Activated naive CD4-positive, alpha-beta T cell treated with Interleukin-2 at 50 U/mL for 16 hours (primary cell): ENCODE data around the gene LRBA.
A peak's percentile ranks its signal among the peaks of the same experiment; 100 is the strongest.

Source experiments
- DNase-seq: peaks from one replicate; pipeline ENCODE4 v3.0.0-alpha.2; 2020

The LRBA gene

DNA sequence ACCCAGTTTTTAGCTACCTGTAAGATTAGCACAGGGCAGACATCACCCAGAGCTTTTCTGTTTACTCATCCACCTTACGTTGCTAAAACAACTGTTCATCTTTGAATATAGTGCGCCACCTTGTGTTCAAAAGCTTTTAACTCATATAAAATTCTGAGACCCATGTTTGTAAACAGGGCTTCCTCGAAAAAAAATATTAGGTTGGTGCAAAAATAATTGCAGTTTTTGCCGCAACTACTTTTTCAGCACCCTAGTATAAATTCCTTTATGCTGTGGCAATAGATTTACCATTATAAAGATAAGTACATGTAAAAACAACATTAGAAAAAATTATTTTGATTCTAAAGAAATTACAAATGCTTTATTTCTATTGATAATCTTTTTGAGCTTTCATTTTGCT is 147.9 kb downstream of the LRBA start:
- no peak for DNase-seq

- DNase-seq = no peak
Observed at GRCh38 chr4:150863456-150863855, 151.6 kb downstream of the LRBA start.

GRCh38 chr4:150862829-150863228 is 152.3 kb downstream of the LRBA start:
- DNase-seq = no peak

DNA sequence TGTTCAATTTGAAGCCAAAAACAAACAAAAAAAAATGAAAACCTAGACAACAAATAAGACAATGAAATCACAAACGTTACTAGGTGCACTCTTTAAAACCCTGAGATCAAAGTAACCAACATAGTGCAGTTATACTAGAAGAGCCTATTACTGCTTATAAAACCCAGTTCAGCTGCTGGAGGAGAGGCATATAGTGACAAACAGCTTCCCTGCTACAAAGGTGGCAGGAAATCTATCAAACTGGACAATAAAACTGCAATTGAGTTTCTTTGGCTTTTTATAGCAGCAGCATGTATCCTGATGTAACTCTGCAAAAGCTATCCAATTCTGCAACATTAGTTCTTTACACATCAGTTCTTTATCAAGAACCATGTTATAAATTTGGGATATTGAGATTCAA is 155.6 kb downstream of the LRBA start:
- no peak for DNase-seq

GRCh38 chr4:150855981-150856510 is 159.0 kb downstream of the LRBA start:
- DNase-seq = no peak

GRCh38 chr4:150854600-150854999 is 160.5 kb downstream of the LRBA start:
- DNase-seq = no peak

GRCh38 chr4:150853882-150854281 is 161.2 kb downstream of the LRBA start:
- DNase-seq = no peak

- DNase-seq = no peak
Observed at GRCh38 chr4:150852216-150852615, 162.9 kb downstream of the LRBA start.

DNA sequence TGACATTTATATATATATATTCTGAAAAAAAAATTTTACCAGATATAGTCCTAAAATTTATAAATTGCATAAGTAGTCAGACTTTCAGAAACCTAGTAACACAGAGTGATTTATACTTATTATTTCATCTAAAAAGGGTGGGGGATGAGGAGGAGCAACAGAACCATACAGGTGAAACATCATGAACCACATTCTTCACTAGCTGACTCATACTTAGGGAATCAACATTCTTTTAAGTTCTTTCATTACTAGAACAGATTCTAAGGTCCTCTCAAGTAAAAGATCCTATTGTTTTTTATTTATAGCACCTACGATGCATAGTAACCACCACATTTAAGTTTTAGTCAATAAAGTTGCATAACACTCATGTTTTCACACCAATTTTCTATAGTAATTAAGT is 166.1 kb downstream of the LRBA start:
- DNase-seq = no peak

- peak; percentile 56 for DNase-seq
Observed at GRCh38 chr4:150828159-150828558, 186.9 kb downstream of the LRBA start.

DNA sequence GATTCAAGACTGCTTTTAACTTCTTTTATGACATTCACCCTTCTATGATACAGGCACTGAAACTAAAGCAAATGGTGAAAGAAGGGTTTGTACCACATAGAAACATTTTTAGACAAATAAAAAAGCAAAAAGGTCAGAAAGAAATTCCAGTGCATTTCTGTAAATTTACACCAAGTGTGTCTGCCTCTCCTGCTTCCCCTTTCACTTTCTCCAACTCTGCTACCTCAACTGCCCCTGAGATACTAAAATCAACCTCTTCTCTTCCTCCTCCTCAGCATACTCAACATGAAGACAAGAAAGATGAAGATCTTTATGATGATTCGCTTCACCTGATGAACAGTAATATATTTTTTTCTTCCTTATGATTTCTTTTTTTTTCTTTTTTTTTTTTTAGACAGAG is 187.9 kb downstream of the LRBA start:
- DNase-seq = no peak

GRCh38 chr4:150826306-150826705 is 188.8 kb downstream of the LRBA start:
- no peak for DNase-seq

DNA sequence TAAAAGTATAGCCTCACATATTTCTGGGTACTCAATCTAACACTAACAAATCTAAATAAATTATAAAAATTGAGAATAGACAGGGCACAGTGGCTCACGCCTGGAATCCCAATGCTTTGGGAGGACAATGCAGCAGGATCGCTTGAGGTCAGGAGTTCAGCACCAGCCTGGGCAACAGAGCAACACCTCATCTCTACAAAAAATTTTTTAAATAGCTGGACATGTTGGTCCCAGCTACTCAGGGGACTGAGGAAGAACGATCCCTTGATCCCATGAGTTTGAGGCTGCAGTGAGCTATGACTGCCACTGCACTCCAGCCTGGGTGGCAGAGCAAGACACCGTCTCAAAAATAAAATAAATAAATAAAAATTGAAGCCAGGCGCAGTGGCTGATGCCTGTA is 192.7 kb downstream of the LRBA start:
- no peak for DNase-seq

GRCh38 chr4:150821641-150822040 is 193.4 kb downstream of the LRBA start:
- DNase-seq = no peak

DNA sequence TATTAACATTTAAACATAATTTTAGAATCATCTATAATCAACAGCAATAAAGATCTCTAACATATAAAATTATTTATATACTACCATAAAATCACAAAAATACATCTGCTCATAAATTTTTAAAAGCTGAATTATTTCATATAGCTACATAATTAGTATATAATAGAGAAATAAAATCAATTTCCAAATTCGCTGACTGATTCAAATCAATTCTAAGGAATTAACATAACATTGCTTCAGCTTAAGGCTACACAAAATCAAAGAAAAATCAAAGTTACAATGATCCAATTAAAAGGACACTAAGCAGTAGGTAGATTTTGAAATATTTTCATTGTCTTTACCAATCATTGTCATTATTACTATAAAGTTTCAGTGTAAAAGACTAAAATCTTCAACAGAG is 194.7 kb downstream of the LRBA start:
- DNase-seq = no peak

- DNase-seq = no peak
Observed at GRCh38 chr4:150818661-150819060, 196.4 kb downstream of the LRBA start.

DNA sequence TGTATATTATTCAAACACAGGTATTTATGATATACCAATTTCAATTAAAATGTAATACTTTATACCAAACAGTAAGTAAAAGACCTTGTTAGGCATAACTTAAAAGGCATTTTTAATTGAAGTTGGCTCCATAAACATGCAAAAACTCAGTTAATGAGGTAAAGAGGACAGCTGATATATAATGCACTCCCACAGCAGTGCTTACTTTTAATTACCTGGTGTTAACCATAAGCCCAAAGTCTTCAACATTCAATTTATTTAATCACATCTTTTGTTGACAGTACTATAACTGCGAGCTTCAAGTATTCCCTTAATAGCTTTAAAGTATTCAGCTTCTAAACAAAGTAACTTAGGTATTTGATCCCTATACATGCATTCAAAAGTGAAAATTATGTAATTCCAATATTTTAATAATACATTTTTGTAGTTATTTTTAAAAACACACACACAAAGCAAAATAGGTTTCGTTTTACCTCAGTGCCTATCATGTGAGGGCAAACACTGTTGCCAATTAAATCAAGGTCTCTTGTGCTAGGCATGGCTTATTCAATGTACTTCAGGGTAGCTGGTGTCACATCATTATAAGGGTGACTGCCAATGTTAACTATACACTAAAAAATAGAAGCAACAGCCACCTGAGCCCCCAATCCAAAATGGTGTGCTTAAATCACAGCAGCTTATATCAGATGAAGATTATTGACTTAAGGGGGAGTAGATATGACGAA is 197.1 kb downstream of the LRBA start:
- no peak for DNase-seq

GRCh38 chr4:150817017-150817416 is 198.1 kb downstream of the LRBA start:
- no peak for DNase-seq

DNA sequence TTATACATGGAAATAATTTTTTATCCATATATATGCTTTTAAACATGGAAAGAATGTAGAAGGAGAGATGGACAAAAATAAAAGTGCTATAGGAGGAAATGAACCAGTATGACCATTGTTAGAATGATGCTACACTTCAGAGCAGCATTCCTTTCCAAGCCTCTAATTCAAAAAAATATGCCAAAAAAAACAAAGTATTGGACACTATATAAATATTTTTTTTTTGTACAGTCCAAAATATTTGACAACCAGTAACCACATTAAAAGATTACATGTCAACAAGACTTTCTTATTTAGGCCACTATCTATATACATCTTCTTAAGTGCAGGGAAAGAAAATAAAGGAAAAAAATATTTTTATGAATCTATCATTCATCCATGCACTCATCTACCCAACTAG is 198.6 kb downstream of the LRBA start:
- DNase-seq = no peak

GRCh38 chr4:150814873-150815272 is 200.2 kb downstream of the LRBA start:
- no peak for DNase-seq

DNA sequence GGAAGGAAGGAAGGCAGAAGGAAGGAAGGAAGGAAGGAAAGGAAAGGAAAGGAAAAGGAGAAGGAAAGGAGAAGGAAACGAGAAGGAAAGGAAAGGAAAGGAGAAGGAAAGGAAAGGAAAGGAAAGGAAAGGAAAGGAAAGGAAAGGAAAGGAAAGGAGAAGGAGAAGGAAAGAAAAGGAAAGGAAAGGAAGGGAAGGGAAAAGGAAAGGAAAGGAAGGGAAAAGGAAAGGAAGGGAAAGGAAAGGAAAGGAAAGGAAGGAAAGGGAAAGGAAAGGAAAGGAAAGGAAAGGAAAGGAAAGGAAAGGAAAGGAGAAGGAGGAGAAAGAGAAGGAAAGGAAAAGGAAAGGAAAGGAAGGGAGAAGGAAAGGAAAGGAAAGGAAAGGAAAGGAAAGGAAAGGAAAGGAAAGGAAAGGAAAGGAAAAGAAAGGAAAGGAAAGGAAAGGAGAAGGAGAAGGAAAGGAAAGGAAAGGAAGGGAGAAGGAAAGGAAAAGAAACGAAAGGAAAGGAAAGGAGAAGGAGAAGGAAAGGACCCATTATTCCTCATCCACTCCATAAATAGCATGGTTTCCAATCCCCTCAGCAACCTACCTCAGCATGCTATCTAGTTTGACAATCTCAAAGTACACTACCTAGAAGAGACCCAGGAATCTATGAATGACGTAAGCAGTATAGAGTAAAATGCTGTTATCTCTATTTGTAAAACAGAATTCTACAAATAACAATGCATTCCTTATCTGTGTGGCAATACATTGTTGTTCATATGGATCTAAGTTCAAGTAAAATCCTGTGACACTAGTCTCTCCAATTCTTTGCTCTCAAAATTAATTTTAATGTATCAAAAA is 209.7 kb downstream of the LRBA start:
- no peak for DNase-seq

DNA sequence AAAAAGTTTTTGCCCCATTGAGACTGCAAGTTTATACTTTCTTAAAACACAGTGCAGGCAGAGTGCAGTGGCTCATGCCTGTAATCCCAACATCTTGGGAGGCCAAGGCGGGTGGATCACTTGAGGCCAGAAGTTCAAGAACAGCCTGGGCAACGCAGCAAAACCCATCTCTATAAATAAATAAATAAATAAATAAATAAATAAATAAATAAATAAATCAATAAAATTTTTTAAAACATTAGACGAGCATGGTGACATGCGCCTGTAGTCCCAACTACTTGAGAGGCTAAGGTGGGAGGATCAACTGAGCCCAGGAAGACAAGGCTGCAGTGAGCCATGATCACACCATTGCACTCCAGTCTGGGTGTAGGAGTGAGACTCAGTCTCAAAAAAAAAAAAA is 213.3 kb downstream of the LRBA start:
- DNase-seq = no peak

DNA sequence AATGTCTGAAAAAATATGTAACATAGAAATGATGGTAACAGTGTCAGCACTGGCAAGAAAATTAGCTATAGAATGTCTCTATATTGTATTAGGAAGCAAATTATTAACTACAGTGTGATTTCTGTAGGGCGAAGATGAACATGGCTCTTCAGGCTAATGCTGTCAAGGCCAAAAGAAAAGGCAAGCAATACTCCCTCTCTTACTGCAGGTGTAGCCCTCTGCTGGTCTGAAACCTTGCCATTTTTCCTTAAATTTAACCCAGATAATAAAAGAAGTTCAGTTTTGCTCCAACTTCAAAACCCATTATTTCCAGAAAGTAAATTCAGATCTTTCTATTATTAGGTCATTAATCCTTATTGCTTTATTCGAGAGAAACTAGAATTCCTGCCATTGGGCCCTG is 215.9 kb downstream of the LRBA start:
- DNase-seq = no peak

- no peak for DNase-seq
Observed at GRCh38 chr4:150794706-150795105, 220.4 kb downstream of the LRBA start.
